ENCODE results near the gene SDF4.

Gene SDF4

GRCh38 chr1:1231400-1232207 is at the start of gene SDF4:
TSS of gene SDF4 (minus strand) at chr1:1232001. CDS start at chr1:1228772, 3,229 bp downstream.
- TF ChIP-seq GATA2 (IDR thresholded peaks at IDR 0.05; ENCODE audit: low read depth, low read length) (no peak), GATA3 (IDR thresholded peaks at IDR 0.05; ENCODE audit: low read depth, low read length) (no peak)

GRCh38 chr1:1280782-1281481 is 49.1 kb upstream of the SDF4 start:
- no peak for TF ChIP-seq GATA2 (IDR thresholded peaks at IDR 0.05; ENCODE audit: low read depth, low read length)
- no peak for TF ChIP-seq GATA3 (IDR thresholded peaks at IDR 0.05; ENCODE audit: low read depth, low read length)

GRCh38 chr1:1279028-1279427 is 47.2 kb upstream of the SDF4 start:
- TF ChIP-seq GATA2 (IDR thresholded peaks at IDR 0.05; ENCODE audit: low read depth, low read length) (no peak), GATA3 (IDR thresholded peaks at IDR 0.05; ENCODE audit: low read depth, low read length) (no peak)

- TF ChIP-seq GATA3 (IDR thresholded peaks at IDR 0.05; ENCODE audit: low read depth, low read length): no peak
- TF ChIP-seq GATA2 (IDR thresholded peaks at IDR 0.05; ENCODE audit: low read depth, low read length): no peak
These were observed 46.8 kb upstream of the SDF4 start for GRCh38 chr1:1278620-1279019.

GRCh38 chr1:1275836-1276235 is 44.0 kb upstream of the SDF4 start:
- TF ChIP-seq GATA2 (IDR thresholded peaks at IDR 0.05; ENCODE audit: low read depth, low read length): no peak
- TF ChIP-seq GATA3 (IDR thresholded peaks at IDR 0.05; ENCODE audit: low read depth, low read length): no peak

- TF ChIP-seq GATA2 (IDR thresholded peaks at IDR 0.05; ENCODE audit: low read depth, low read length): no peak
- no peak for TF ChIP-seq GATA3 (IDR thresholded peaks at IDR 0.05; ENCODE audit: low read depth, low read length)
These were observed 43.2 kb upstream of the SDF4 start for GRCh38 chr1:1274931-1275431.

GRCh38 chr1:1274299-1274930 is 42.6 kb upstream of the SDF4 start:
- TF ChIP-seq GATA3 (IDR thresholded peaks at IDR 0.05; ENCODE audit: low read depth, low read length): no peak
- no peak for TF ChIP-seq GATA2 (IDR thresholded peaks at IDR 0.05; ENCODE audit: low read depth, low read length)

- no peak for TF ChIP-seq GATA2 (IDR thresholded peaks at IDR 0.05; ENCODE audit: low read depth, low read length)
- no peak for TF ChIP-seq GATA3 (IDR thresholded peaks at IDR 0.05; ENCODE audit: low read depth, low read length)
These were observed 41.9 kb upstream of the SDF4 start, which contains the start of gene UBE2J2 for GRCh38 chr1:1273512-1274298. TSS of gene UBE2J2 (minus strand) at chr1:1273854. CDS start at chr1:1267992, 5,862 bp downstream.

GRCh38 chr1:1273209-1273511 is 41.4 kb upstream of the SDF4 start:
- no peak for TF ChIP-seq GATA2 (IDR thresholded peaks at IDR 0.05; ENCODE audit: low read depth, low read length)
- TF ChIP-seq GATA3 (IDR thresholded peaks at IDR 0.05; ENCODE audit: low read depth, low read length): no peak

- no peak for TF ChIP-seq GATA3 (IDR thresholded peaks at IDR 0.05; ENCODE audit: low read depth, low read length)
- no peak for TF ChIP-seq GATA2 (IDR thresholded peaks at IDR 0.05; ENCODE audit: low read depth, low read length)
These were observed 40.8 kb upstream of the SDF4 start for GRCh38 chr1:1272341-1273208.

GRCh38 chr1:1270813-1271212 is 39.0 kb upstream of the SDF4 start:
- TF ChIP-seq GATA3 (IDR thresholded peaks at IDR 0.05; ENCODE audit: low read depth, low read length): no peak
- no peak for TF ChIP-seq GATA2 (IDR thresholded peaks at IDR 0.05; ENCODE audit: low read depth, low read length)

- TF ChIP-seq GATA2 (IDR thresholded peaks at IDR 0.05; ENCODE audit: low read depth, low read length): no peak
- no peak for TF ChIP-seq GATA3 (IDR thresholded peaks at IDR 0.05; ENCODE audit: low read depth, low read length)
These were observed 36.5 kb upstream of the SDF4 start for GRCh38 chr1:1268284-1268682.

Data from SH-SY5Y (cell line).